ENCODE measurements around the gene ZNF536.
"Not testable (repeated sequence)": the region's sequence is repeated elsewhere in the genome, so short reads cannot be mapped to it uniquely, and the experiment has no call there.

ZNF536 gene

GRCh38 chr19:30398539-30398938 is 26.4 kb downstream of the ZNF536 start:
- not testable (repeated sequence) for H3K27ac Mint-ChIP-seq; H3K4me3 Mint-ChIP-seq; H3K27me3 Mint-ChIP-seq; H3K36me3 Mint-ChIP-seq (ENCODE audit: low read depth); H3K9me3 Mint-ChIP-seq; DNase-seq; H3K4me1 Mint-ChIP-seq (ENCODE audit: low read depth)

- Mint-ChIP-seq H3K27ac (no peak overlapping the region), H3K4me1 (ENCODE audit: low read depth) (no peaks in the 10 kb centered on the region), H3K36me3 (ENCODE audit: low read depth) (no peaks in the 10 kb centered on the region), H3K4me3 (no peak overlapping the region), H3K27me3 (peaks cover 8% of the 10 kb centered on the region), H3K9me3 (no peaks in the 10 kb centered on the region)
- DNase-seq: no peak
Measured at GRCh38 chr19:30401956-30402355, 29.8 kb downstream of the ZNF536 start.

- Mint-ChIP-seq H3K9me3 (no peaks in the 10 kb centered on the region), H3K4me3 (no peak overlapping the region), H3K27me3 (peaks cover 8% of the 10 kb centered on the region), H3K4me1 (ENCODE audit: low read depth) (no peaks in the 10 kb centered on the region), H3K36me3 (ENCODE audit: low read depth) (no peaks in the 10 kb centered on the region), H3K27ac (no peak overlapping the region)
- no peak for DNase-seq
Measured at GRCh38 chr19:30402436-30403202, 30.4 kb downstream of the ZNF536 start.

GRCh38 chr19:30403203-30403985 is 31.2 kb downstream of the ZNF536 start:
- Mint-ChIP-seq H3K4me3 (no peak overlapping the region), H3K27me3 (peaks cover 8% of the 10 kb centered on the region), H3K27ac (no peak overlapping the region), H3K4me1 (ENCODE audit: low read depth) (no peaks in the 10 kb centered on the region), H3K9me3 (no peaks in the 10 kb centered on the region), H3K36me3 (ENCODE audit: low read depth) (no peaks in the 10 kb centered on the region)
- no peak for DNase-seq

GRCh38 chr19:30406220-30407067 is 34.3 kb downstream of the ZNF536 start:
- no peaks in the 10 kb centered on the region for H3K4me1 Mint-ChIP-seq (ENCODE audit: low read depth)
- no peak overlapping the region for H3K4me3 Mint-ChIP-seq
- DNase-seq: no peak
- no peak overlapping the region for H3K27ac Mint-ChIP-seq
- H3K9me3 Mint-ChIP-seq: no peaks in the 10 kb centered on the region
- H3K36me3 Mint-ChIP-seq (ENCODE audit: low read depth): no peaks in the 10 kb centered on the region
- H3K27me3 Mint-ChIP-seq: peaks cover 8% of the 10 kb centered on the region

GRCh38 chr19:30407068-30407709 is 35.0 kb downstream of the ZNF536 start:
- no peaks in the 10 kb centered on the region for H3K9me3 Mint-ChIP-seq
- no peak overlapping the region for H3K27ac Mint-ChIP-seq
- no peaks in the 10 kb centered on the region for H3K4me1 Mint-ChIP-seq (ENCODE audit: low read depth)
- H3K4me3 Mint-ChIP-seq: no peak overlapping the region
- no peaks in the 10 kb centered on the region for H3K36me3 Mint-ChIP-seq (ENCODE audit: low read depth)
- H3K27me3 Mint-ChIP-seq: peaks cover 8% of the 10 kb centered on the region
- DNase-seq: no peak

GRCh38 chr19:30408734-30409301 is 36.6 kb downstream of the ZNF536 start:
- no peak for DNase-seq
- H3K27me3 Mint-ChIP-seq: peaks cover 5% of the 10 kb centered on the region
- H3K9me3 Mint-ChIP-seq: no peaks in the 10 kb centered on the region
- H3K4me1 Mint-ChIP-seq (ENCODE audit: low read depth): no peaks in the 10 kb centered on the region
- H3K27ac Mint-ChIP-seq: no peak overlapping the region
- H3K4me3 Mint-ChIP-seq: no peak overlapping the region
- H3K36me3 Mint-ChIP-seq (ENCODE audit: low read depth): no peaks in the 10 kb centered on the region

- H3K27ac Mint-ChIP-seq: no peak overlapping the region
- no peak for DNase-seq
- H3K27me3 Mint-ChIP-seq: peaks cover 8% of the 10 kb centered on the region
- no peaks in the 10 kb centered on the region for H3K4me1 Mint-ChIP-seq (ENCODE audit: low read depth)
- H3K9me3 Mint-ChIP-seq: no peaks in the 10 kb centered on the region
- H3K4me3 Mint-ChIP-seq: no peak overlapping the region
- no peaks in the 10 kb centered on the region for H3K36me3 Mint-ChIP-seq (ENCODE audit: low read depth)
Measured at GRCh38 chr19:30411714-30412113, 39.5 kb downstream of the ZNF536 start.

- DNase-seq: no peak
- H3K27me3 Mint-ChIP-seq: peaks cover 24% of the 10 kb centered on the region
- no peaks in the 10 kb centered on the region for H3K9me3 Mint-ChIP-seq
- H3K27ac Mint-ChIP-seq: no peak overlapping the region
- H3K4me1 Mint-ChIP-seq (ENCODE audit: low read depth): no peaks in the 10 kb centered on the region
- no peaks in the 10 kb centered on the region for H3K36me3 Mint-ChIP-seq (ENCODE audit: low read depth)
- H3K4me3 Mint-ChIP-seq: no peak overlapping the region
Measured at GRCh38 chr19:30416375-30416774, 44.2 kb downstream of the ZNF536 start.

- not testable (repeated sequence) for H3K4me1 Mint-ChIP-seq (ENCODE audit: low read depth); H3K36me3 Mint-ChIP-seq (ENCODE audit: low read depth); H3K27ac Mint-ChIP-seq; H3K4me3 Mint-ChIP-seq; DNase-seq; H3K9me3 Mint-ChIP-seq
- peaks cover 24% of the 10 kb centered on the region for H3K27me3 Mint-ChIP-seq
Measured at GRCh38 chr19:30417166-30417565, 45.0 kb downstream of the ZNF536 start.

GRCh38 chr19:30419568-30420180 is 47.5 kb downstream of the ZNF536 start:
- Mint-ChIP-seq H3K36me3 (ENCODE audit: low read depth) (no peaks in the 10 kb centered on the region), H3K9me3 (no peaks in the 10 kb centered on the region), H3K4me1 (ENCODE audit: low read depth) (no peaks in the 10 kb centered on the region), H3K4me3 (no peak overlapping the region), H3K27ac (no peak overlapping the region), H3K27me3 (peaks cover 27% of the 10 kb centered on the region)
- no peak for DNase-seq

GRCh38 chr19:30420316-30420715 is 48.1 kb downstream of the ZNF536 start:
- Mint-ChIP-seq H3K36me3 (ENCODE audit: low read depth) (no peaks in the 10 kb centered on the region), H3K9me3 (no peaks in the 10 kb centered on the region), H3K4me1 (ENCODE audit: low read depth) (no peaks in the 10 kb centered on the region), H3K27ac (no peak overlapping the region), H3K4me3 (no peak overlapping the region), H3K27me3 (peaks cover 27% of the 10 kb centered on the region)
- DNase-seq: no peak

GRCh38 chr19:30420881-30421280 is 48.7 kb downstream of the ZNF536 start:
- no peaks in the 10 kb centered on the region for H3K36me3 Mint-ChIP-seq (ENCODE audit: low read depth)
- H3K27me3 Mint-ChIP-seq: peaks cover 25% of the 10 kb centered on the region
- no peaks in the 10 kb centered on the region for H3K4me1 Mint-ChIP-seq (ENCODE audit: low read depth)
- DNase-seq: no peak
- no peak overlapping the region for H3K4me3 Mint-ChIP-seq
- no peaks in the 10 kb centered on the region for H3K9me3 Mint-ChIP-seq
- H3K27ac Mint-ChIP-seq: no peak overlapping the region

- H3K9me3 Mint-ChIP-seq: no peaks in the 10 kb centered on the region
- no peak for DNase-seq
- H3K27ac Mint-ChIP-seq: no peak overlapping the region
- H3K4me3 Mint-ChIP-seq: no peak overlapping the region
- H3K36me3 Mint-ChIP-seq (ENCODE audit: low read depth): no peaks in the 10 kb centered on the region
- H3K4me1 Mint-ChIP-seq (ENCODE audit: low read depth): no peaks in the 10 kb centered on the region
- peaks cover 21% of the 10 kb centered on the region for H3K27me3 Mint-ChIP-seq
Measured at GRCh38 chr19:30421571-30421970, 49.4 kb downstream of the ZNF536 start.

All from activated T-cell treated with anti-CD3 and anti-CD28 coated beads, Interleukin-2, amount 50 U/mL, for 24 hours (primary cell).